ENCODE results near the gene NXNL1.

Gene NXNL1

DNA sequence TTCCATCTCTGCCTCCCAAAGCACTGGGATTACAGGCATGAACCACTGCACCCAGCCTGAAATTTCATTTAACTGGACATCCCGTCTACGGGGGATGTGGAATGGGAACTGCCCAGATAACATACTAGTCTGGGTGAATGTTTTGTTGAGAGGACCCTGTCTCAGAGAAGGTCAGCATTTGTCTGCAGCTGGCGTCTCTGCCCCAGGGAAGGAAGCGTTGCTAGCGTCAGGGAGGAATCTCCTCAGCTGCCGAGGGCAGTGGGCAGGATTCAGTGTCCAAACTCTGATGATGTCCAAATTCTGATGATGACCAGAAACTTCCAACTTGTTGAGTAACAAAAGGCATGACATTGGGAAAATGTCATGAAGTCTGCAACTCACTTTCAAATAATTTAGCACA lies 3.1 kb downstream of the NXNL1 start:
- H3K4me3 ChIP-seq (ENCODE audit: low read depth, low read length): no peak overlapping the region
- TF ChIP-seq ZNF133 (tag by site-specific recombination; IDR thresholded peaks at IDR 0.05): no peak
- TF ChIP-seq ZNF292 (tag by site-specific recombination; IDR thresholded peaks at IDR 0.05; ENCODE audit: borderline replicate concordance, low read depth): no peak
- no peak for TF ChIP-seq ZNF548 (tag by site-specific recombination; IDR thresholded peaks at IDR 0.05)
- TF ChIP-seq, protein P1, sequence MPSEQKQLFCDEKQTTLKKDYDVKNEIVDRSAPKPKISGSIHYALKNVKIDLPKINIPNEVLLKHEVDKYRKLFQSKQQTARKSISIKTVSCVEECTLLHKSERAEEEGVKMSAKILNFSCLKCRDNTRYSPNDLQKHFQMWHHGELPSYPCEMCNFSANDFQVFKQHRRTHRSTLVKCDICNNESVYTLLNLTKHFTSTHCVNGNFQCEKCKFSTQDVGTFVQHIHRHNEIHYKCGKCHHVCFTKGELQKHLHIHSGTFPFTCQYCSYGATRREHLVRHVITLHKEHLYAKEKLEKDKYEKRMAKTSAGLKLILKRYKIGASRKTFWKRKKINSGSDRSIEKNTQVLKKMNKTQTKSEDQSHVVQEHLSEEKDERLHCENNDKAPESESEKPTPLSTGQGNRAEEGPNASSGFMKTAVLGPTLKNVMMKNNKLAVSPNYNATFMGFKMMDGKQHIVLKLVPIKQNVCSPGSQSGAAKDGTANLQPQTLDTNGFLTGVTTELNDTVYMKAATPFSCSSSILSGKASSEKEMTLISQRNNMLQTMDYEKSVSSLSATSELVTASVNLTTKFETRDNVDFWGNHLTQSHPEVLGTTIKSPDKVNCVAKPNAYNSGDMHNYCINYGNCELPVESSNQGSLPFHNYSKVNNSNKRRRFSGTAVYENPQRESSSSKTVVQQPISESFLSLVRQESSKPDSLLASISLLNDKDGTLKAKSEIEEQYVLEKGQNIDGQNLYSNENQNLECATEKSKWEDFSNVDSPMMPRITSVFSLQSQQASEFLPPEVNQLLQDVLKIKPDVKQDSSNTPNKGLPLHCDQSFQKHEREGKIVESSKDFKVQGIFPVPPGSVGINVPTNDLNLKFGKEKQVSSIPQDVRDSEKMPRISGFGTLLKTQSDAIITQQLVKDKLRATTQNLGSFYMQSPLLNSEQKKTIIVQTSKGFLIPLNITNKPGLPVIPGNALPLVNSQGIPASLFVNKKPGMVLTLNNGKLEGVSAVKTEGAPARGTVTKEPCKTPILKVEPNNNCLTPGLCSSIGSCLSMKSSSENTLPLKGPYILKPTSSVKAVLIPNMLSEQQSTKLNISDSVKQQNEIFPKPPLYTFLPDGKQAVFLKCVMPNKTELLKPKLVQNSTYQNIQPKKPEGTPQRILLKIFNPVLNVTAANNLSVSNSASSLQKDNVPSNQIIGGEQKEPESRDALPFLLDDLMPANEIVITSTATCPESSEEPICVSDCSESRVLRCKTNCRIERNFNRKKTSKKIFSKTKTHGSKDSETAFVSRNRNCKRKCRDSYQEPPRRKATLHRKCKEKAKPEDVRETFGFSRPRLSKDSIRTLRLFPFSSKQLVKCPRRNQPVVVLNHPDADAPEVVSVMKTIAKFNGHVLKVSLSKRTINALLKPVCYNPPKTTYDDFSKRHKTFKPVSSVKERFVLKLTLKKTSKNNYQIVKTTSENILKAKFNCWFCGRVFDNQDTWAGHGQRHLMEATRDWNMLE (tag by site-specific recombination; conservative IDR thresholded peaks at IDR 0.05; ENCODE audit: low read depth): no peak
- no peak for TF ChIP-seq ZBTB8A (tag by site-specific recombination; IDR thresholded peaks at IDR 0.05)
- TF ChIP-seq ZBTB17 (tag by site-specific recombination; IDR thresholded peaks at IDR 0.05): no peak
- no peak for TF ChIP-seq ZNF623 (tag by site-specific recombination; IDR thresholded peaks at IDR 0.05)
- TF ChIP-seq KLF1 (tag by site-specific recombination; IDR thresholded peaks at IDR 0.05): no peak
- no peak for TF ChIP-seq ZNF302 (tag by site-specific recombination; IDR thresholded peaks at IDR 0.05; ENCODE audit: low read depth)
- no peak for TF ChIP-seq ZNF175 (tag by site-specific recombination; IDR thresholded peaks at IDR 0.05)
- TF ChIP-seq ZSCAN4 (tag by site-specific recombination; IDR thresholded peaks at IDR 0.05): no peak
- no peak for TF ChIP-seq ZFP69B (tag by site-specific recombination; IDR thresholded peaks at IDR 0.05)
- TF ChIP-seq HOXD13 (CRISPR knock-in tag; IDR thresholded peaks at IDR 0.05; ENCODE audit: borderline replicate concordance): no peak
- no peak for TF ChIP-seq ZNF624 (tag by site-specific recombination; IDR thresholded peaks at IDR 0.05)
- TF ChIP-seq EGR2 (tag by site-specific recombination; IDR thresholded peaks at IDR 0.05; ENCODE audit: low read depth): no peak
- no peak for TF ChIP-seq ZBTB44 (tag by site-specific recombination; IDR thresholded peaks at IDR 0.05)
- no peak for TF ChIP-seq REPIN1 (tag by site-specific recombination; IDR thresholded peaks at IDR 0.05; ENCODE audit: low read depth)
- no peak for TF ChIP-seq ZNF223 (tag by site-specific recombination; IDR thresholded peaks at IDR 0.05)
- TF ChIP-seq BCL11A (tag by site-specific recombination; IDR thresholded peaks at IDR 0.05; ENCODE audit: low read depth): no peak
- H3K4me1 ChIP-seq (ENCODE audit: control insufficient read depth, insufficient read depth, low read length): no peaks in the 10 kb centered on the region
- no peak overlapping the region for H3K27ac ChIP-seq (ENCODE audit: extremely low read depth, low read depth, low read length)
- POLR2A ChIA-PET: no interaction called here
- H3K36me3 ChIP-seq (ENCODE audit: control insufficient read depth in 2 of 2, insufficient read depth in 1 of 2, low read length in 2 of 2): no peaks in the 10 kb centered on the region
- no peaks in the 10 kb centered on the region for H3K9me3 ChIP-seq (ENCODE audit: control insufficient read depth, insufficient read depth, low read depth, low read length)
- CTCF ChIA-PET: interaction anchor here (0.6 kb wide), 1 partner anchor 9 kb away, joined by 3 read pairs; no protein-coding TSS in a partner anchor

- H3K4me3 ChIP-seq (ENCODE audit: low read depth, low read length): no peak overlapping the region
- H3K36me3 ChIP-seq (ENCODE audit: control insufficient read depth in 2 of 2, insufficient read depth in 1 of 2, low read length in 2 of 2): no peaks in the 10 kb centered on the region
- POLR2A ChIA-PET: no interaction called here
- no peaks in the 10 kb centered on the region for H3K9me3 ChIP-seq (ENCODE audit: control insufficient read depth, insufficient read depth, low read depth, low read length)
- H3K27ac ChIP-seq (ENCODE audit: extremely low read depth, low read depth, low read length): no peak overlapping the region
- H3K4me1 ChIP-seq (ENCODE audit: control insufficient read depth, insufficient read depth, low read length): no peaks in the 10 kb centered on the region
- CTCF ChIA-PET: no interaction called here
- TF ChIP-seq, protein P1 (tag by site-specific recombination; conservative IDR thresholded peaks at IDR 0.05; ENCODE audit: low read depth): peak; percentile 54; the same call in 1 of the 2 replicates
- TF ChIP-seq ZNF623 (tag by site-specific recombination; IDR thresholded peaks at IDR 0.05): peak; percentile 35
- TF ChIP-seq ZNF394 (tag by site-specific recombination; IDR thresholded peaks at IDR 0.05; ENCODE audit: borderline replicate concordance): peak; percentile 72; the same call in 1 of the 2 replicates
- TF ChIP-seq ZBTB8A (tag by site-specific recombination; IDR thresholded peaks at IDR 0.05): 0 out of 2 replicates have a peak, but pooled peaks have one; percentile 33
- TF ChIP-seq ZNF146 (tag by site-specific recombination; IDR thresholded peaks at IDR 0.05): no peak
- TF ChIP-seq ZFHX2 (tag by site-specific recombination; conservative IDR thresholded peaks at IDR 0.05): no peak
Measured at GRCh38 chr19:17456127-17456526, 4.6 kb downstream of the NXNL1 start.

All from HEK293 (cell line).